Osteocyte (in vitro differentiated cells): Measurements from ENCODE around the gene KCNJ11. TPM values are rescaled to one million over a fixed set of nuclear protein-coding genes. Genes with fewer than 3 reads are reported as not detected.
"Not testable (repeated sequence)": the region's sequence is repeated elsewhere in the genome, so short reads cannot be mapped to it uniquely, and the experiment has no call there.

Experiments
- DNase-seq: peaks from one replicate; pipeline ENCODE4 v3.0.0; 2021; ENCODE audit warnings: mixed read lengths; ENCODE audit not compliant: unreplicated experiment; ENCODE audit errors: extremely low spot score
- H3K27ac Mint-ChIP-seq: one replicate; pipeline ENCODE4 v1.8.0; 2021; ENCODE audit warnings: mild to moderate bottlenecking, mixed read lengths; ENCODE audit not compliant: unreplicated experiment
- H3K27me3 Mint-ChIP-seq: one replicate; pipeline ENCODE4 v1.8.0; 2021; ENCODE audit warnings: mixed read lengths; ENCODE audit not compliant: unreplicated experiment
- H3K36me3 Mint-ChIP-seq: one replicate; pipeline ENCODE4 v1.8.0; 2021; ENCODE audit warnings: mixed read lengths; ENCODE audit not compliant: unreplicated experiment
- H3K4me1 Mint-ChIP-seq: one replicate; pipeline ENCODE4 v1.8.0; 2021; ENCODE audit warnings: mixed read lengths; ENCODE audit not compliant: unreplicated experiment
- H3K4me3 Mint-ChIP-seq: one replicate; pipeline ENCODE4 v1.8.0; 2021; ENCODE audit warnings: mild to moderate bottlenecking, moderate library complexity, mixed read lengths; ENCODE audit not compliant: unreplicated experiment
- H3K9me3 Mint-ChIP-seq: one replicate; pipeline ENCODE4 v1.8.0; 2021; ENCODE audit warnings: mixed read lengths; ENCODE audit not compliant: unreplicated experiment
- total RNA-seq: library from RNA; stranded (reverse); gene quantifications from 2 replicates; pipeline ENCODE4 v1.2.1, GENCODE V29; 2021
- TF ChIP-seq, protein P1 (sequence below): fragments of 200-600 bp; sonication (generic); IDR thresholded peaks from 2 replicates; pipeline ENCODE4 v1.5.0; 2021; ENCODE audit warnings: antibody characterized with exemption, mild to moderate bottlenecking, moderate library complexity

KCNJ11 gene
- total RNA-seq, 1 donor from 2014 or later: not detected

DNA sequence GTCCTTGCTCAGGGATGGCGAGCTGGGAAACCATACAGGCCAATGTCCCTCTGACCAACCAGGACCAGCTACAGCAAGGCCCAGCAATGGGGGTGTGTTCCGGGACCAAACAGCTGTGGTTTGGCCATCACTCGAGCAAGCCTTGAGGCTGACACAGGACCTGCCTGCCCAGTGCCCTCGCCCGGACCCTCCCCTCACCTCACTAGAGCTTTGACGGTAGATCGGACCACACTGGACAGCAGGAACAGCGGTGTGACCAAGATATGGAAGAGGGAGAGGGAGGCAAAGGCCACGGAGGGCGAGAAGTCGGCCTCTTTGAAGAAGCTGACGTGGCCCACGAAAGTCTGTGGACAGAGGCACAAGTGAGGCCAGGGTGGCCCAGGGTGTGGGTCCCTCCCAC, 42.2 kb upstream of the KCNJ11 start:
- H3K27ac Mint-ChIP-seq: no peak overlapping the region
- DNase-seq: no peak
- TF ChIP-seq, protein P1, sequence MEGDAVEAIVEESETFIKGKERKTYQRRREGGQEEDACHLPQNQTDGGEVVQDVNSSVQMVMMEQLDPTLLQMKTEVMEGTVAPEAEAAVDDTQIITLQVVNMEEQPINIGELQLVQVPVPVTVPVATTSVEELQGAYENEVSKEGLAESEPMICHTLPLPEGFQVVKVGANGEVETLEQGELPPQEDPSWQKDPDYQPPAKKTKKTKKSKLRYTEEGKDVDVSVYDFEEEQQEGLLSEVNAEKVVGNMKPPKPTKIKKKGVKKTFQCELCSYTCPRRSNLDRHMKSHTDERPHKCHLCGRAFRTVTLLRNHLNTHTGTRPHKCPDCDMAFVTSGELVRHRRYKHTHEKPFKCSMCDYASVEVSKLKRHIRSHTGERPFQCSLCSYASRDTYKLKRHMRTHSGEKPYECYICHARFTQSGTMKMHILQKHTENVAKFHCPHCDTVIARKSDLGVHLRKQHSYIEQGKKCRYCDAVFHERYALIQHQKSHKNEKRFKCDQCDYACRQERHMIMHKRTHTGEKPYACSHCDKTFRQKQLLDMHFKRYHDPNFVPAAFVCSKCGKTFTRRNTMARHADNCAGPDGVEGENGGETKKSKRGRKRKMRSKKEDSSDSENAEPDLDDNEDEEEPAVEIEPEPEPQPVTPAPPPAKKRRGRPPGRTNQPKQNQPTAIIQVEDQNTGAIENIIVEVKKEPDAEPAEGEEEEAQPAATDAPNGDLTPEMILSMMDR: no peak

DNA sequence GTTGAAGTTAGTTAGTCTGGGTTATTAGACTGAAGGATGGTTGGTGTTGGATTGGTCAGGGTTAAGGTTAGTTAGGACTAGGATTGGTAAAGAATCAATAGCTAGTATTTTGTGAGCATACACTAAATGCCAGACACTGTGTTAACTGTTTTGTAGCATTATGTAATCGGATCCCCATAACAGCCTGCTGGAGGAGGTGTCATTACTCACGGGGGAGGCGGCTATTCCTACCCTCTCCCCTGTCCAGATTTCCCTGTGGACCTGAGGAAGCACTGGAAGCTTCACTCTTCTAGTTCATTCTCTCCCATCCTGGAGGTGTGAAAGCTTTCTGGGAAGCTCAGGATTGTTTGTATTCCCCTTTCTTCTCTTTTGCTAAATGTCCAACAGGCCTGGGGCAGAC, 40.5 kb upstream of the KCNJ11 start:
- peaks cover 17% of the 10 kb centered on the region for H3K27me3 Mint-ChIP-seq
- TF ChIP-seq, protein P1: no peak
- H3K9me3 Mint-ChIP-seq: no peaks in the 10 kb centered on the region
- H3K4me3 Mint-ChIP-seq: no peak overlapping the region
- no peak for DNase-seq
- no peaks in the 10 kb centered on the region for H3K4me1 Mint-ChIP-seq
- no peak overlapping the region for H3K27ac Mint-ChIP-seq
- no peaks in the 10 kb centered on the region for H3K36me3 Mint-ChIP-seq

More for the DNA sequence above, 42.2 kb upstream of the KCNJ11 start:
- Mint-ChIP-seq H3K4me1 (no peaks in the 10 kb centered on the region), H3K9me3 (no peaks in the 10 kb centered on the region), H3K27me3 (peaks cover 32% of the 10 kb centered on the region), H3K36me3 (no peaks in the 10 kb centered on the region), H3K4me3 (no peak overlapping the region)

DNA sequence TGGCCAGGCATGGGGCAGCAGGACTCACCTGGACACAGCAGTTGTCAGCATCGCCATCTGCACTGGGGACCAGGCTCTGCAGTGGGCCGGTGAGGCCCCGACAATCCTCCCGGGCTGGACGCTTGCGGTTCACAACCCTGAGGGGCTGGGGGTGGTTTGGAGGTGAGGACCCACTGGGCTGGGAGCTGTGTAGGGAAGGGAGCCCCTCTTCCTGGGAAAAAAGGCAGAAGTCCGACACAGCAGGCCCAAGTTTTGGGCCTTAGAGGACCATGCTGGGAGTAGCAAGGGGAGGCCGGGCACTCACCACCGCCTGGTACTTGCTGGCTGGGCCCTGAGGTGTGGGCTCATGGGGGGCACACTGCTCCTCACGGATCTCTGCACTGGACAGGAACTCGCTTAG, 39.8 kb upstream of the KCNJ11 start:
- Mint-ChIP-seq H3K27me3 (peaks cover 15% of the 10 kb centered on the region), H3K36me3 (no peaks in the 10 kb centered on the region), H3K4me3 (no peak overlapping the region), H3K4me1 (no peaks in the 10 kb centered on the region), H3K9me3 (no peaks in the 10 kb centered on the region), H3K27ac (no peak overlapping the region)
- TF ChIP-seq, protein P1: no peak
- DNase-seq: no peak

DNA sequence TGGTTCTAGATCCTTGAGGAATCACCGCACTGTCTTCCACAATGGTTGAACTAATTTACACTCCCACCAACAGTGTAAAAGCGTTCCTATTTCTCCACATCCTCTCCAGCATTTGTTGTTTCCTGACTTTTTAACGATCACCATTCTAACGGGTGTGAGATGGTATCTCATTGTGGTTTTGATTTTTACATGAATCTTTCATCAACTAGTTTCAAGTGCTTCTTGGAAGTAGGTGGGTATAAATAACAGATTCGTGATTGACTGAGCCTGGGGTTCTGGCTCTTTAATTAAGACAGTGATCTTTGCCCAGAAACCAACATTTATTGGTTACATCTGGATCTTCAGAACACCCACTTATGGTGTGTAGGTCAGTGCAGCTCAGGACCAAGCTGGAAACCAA, 37.8 kb upstream of the KCNJ11 start:
- DNase-seq, H3K4me1 Mint-ChIP-seq, H3K4me3 Mint-ChIP-seq, H3K9me3 Mint-ChIP-seq, H3K27ac Mint-ChIP-seq, H3K36me3 Mint-ChIP-seq: not testable (repeated sequence)
- H3K27me3 Mint-ChIP-seq: peaks cover 21% of the 10 kb centered on the region

DNA sequence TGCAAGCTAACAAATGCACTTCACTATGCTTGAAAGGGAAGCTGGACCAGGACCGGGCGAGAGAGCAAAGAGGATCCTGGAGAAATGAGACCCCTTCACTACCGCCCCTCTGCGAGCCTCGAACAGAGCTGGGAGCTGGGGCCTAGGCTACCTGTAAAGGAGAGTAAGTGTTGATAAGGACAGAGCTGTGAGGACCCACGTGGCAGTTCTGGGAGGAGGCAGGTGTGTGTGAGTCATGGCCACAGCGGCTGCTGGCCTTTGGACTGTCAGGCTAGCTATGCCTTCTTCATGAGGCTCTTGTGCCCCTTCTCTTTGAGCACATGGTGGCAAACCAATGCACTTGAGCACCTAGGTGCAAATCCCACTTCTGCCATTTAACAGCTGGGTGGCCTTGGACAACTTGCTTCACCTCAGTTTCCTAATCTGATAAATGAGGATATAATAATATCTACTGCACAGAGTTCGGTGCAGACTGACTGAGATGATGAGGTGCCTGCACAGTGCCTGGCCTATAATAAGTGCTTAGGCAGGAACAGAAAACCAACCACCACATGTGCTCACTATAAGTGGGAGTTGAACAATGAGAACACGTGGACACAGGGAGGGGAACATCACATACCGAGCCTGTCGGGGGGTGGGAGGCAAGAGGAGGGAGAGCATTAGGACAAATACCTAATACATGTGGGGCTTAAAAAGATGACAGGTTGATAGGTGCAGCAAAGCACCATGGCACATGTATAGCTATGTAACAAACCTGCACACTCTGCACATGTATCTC, 35.3 kb upstream of the KCNJ11 start:
- DNase-seq: no peak
- TF ChIP-seq, protein P1: no peak
- H3K4me1 Mint-ChIP-seq: no peaks in the 10 kb centered on the region
- H3K27me3 Mint-ChIP-seq: peaks cover 38% of the 10 kb centered on the region
- no peaks in the 10 kb centered on the region for H3K36me3 Mint-ChIP-seq
- H3K4me3 Mint-ChIP-seq: no peak overlapping the region
- no peaks in the 10 kb centered on the region for H3K9me3 Mint-ChIP-seq
- H3K27ac Mint-ChIP-seq: no peak overlapping the region
